ENCODE measurements around the gene ADCY4.

ADCY4 gene

GRCh38 chr14:24271834-24272263 lies 63.0 kb downstream of the ADCY4 start:
- no peak for DNase-seq (ENCODE audit: low read depth)
- TF ChIP-seq CTCF (conservative IDR thresholded peaks at IDR 0.05; ENCODE audit: control insufficient read depth, insufficient read depth, low read depth, low read length) = no peak
- peak overlapping the region; percentile 91 for H3K4me3 ChIP-seq (ENCODE audit: control insufficient read depth, low read depth, low read length)

GRCh38 chr14:24271134-24271833 lies 63.6 kb downstream of the ADCY4 start, which contains the start of gene RABGGTA:
Gene RABGGTA, minus strand, starts transcription at chr14:24271597. Its CDS starts 482 bp downstream, at chr14:24271115.
- peak; percentile 82 for DNase-seq (ENCODE audit: low read depth)
- H3K4me3 ChIP-seq (ENCODE audit: control insufficient read depth, low read depth, low read length) = peak within 1 kb of the TSS; percentile 91
- TF ChIP-seq CTCF (conservative IDR thresholded peaks at IDR 0.05; ENCODE audit: control insufficient read depth, insufficient read depth, low read depth, low read length) = peak; percentile 44

- DNase-seq (ENCODE audit: low read depth) = no peak
- TF ChIP-seq CTCF (conservative IDR thresholded peaks at IDR 0.05; ENCODE audit: control insufficient read depth, insufficient read depth, low read depth, low read length) = no peak
- H3K4me3 ChIP-seq (ENCODE audit: control insufficient read depth, low read depth, low read length) = peak overlapping the region; percentile 91
Measured at GRCh38 chr14:24270537-24271133, 64.2 kb downstream of the ADCY4 start.

- TF ChIP-seq CTCF (conservative IDR thresholded peaks at IDR 0.05; ENCODE audit: control insufficient read depth, insufficient read depth, low read depth, low read length) = no peak
- DNase-seq (ENCODE audit: low read depth) = no peak
- no peak overlapping the region for H3K4me3 ChIP-seq (ENCODE audit: control insufficient read depth, low read depth, low read length)
Measured at GRCh38 chr14:24269910-24270536, 64.8 kb downstream of the ADCY4 start.

- TF ChIP-seq CTCF (conservative IDR thresholded peaks at IDR 0.05; ENCODE audit: control insufficient read depth, insufficient read depth, low read depth, low read length) = no peak
- no peak for DNase-seq (ENCODE audit: low read depth)
- no peak overlapping the region for H3K4me3 ChIP-seq (ENCODE audit: control insufficient read depth, low read depth, low read length)
Measured at GRCh38 chr14:24269368-24269767, 65.5 kb downstream of the ADCY4 start.

Measured in fibroblast of mammary gland (primary cell).